Cardiac fibroblast (primary cell): ENCODE measurements around the gene CCL20.

Experiments
- DNase-seq, 2 donors: peaks; one replicate each; pipeline versions ENCODE4 v3.0.0 to v3.0.0-alpha.2; 2010; ENCODE audit warnings: low read depth in 2 of 2
- H3K4me3 ChIP-seq, 2 donors: replicated peaks in 1 of 2; 1 replicate in 1 of 2; 2 replicates in 1 of 2; pipeline ENCODE4 v1.5.1; 2011; ENCODE audit warnings: low read depth in 2 of 2, low read length in 2 of 2, mild to moderate bottlenecking in 2 of 2, moderate library complexity in 1 of 2
- CTCF ChIP-seq: IDR thresholded peaks from one replicate; pipeline ENCODE4 v1.5.1; 2011; ENCODE audit warnings: low read depth, mild to moderate bottlenecking, low read length, inconsistent platforms

Gene CCL20

GRCh38 chr2:227813562-227814353 is at the start of gene CCL20:
Gene CCL20, plus strand, starts transcription at chr2:227813842. Its CDS starts 70 bp downstream, at chr2:227813912.
- peak within 1 kb of the TSS in 1 of 2 donors; percentile 58 for H3K4me3 ChIP-seq
- no peak for TF ChIP-seq CTCF
- DNase-seq, result peak in 1 of 2 donors; percentile 36

GRCh38 chr2:227765788-227766372 is 47.8 kb upstream of the CCL20 start:
- H3K4me3 ChIP-seq, result no peak overlapping the region
- peak; percentile 6 to 13 for DNase-seq
- TF ChIP-seq CTCF, result no peak

GRCh38 chr2:227766373-227766883 is 47.2 kb upstream of the CCL20 start:
- TF ChIP-seq CTCF, result peak; percentile 85
- H3K4me3 ChIP-seq, result no peak overlapping the region
- DNase-seq, result peak; percentile 86

- no peak for TF ChIP-seq CTCF
- no peak for DNase-seq
- H3K4me3 ChIP-seq, result no peak overlapping the region
These were observed 45.8 kb upstream of the CCL20 start for GRCh38 chr2:227767830-227768229.

- no peak for TF ChIP-seq CTCF
- H3K4me3 ChIP-seq, result no peak overlapping the region
- no peak for DNase-seq
These were observed 41.4 kb upstream of the CCL20 start for GRCh38 chr2:227772197-227772661.

- DNase-seq, result no peak
- no peak overlapping the region for H3K4me3 ChIP-seq
- TF ChIP-seq CTCF, result no peak
These were observed 40.7 kb upstream of the CCL20 start for GRCh38 chr2:227772932-227773331.
